Measurements from ENCODE around the gene THBS4.

THBS4 gene

DNA sequence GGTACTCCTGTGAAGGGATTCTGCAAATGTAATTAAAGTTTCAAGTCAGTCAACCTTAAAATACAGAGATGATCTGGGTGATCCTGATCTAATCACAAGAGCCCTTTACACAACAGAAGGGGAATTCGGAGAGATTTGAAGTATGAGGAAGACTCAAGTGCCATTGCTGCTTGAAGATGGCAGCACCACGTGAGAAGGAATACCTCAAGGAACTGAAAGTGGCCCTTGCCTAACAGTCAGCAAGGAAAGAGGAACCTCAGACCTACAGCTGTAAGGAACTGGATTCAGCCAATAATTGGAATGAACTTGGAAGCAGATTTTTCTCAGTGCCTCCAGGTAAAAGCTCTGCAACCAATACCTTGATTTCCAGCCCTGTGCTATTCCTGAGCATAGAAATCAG is 87.4 kb downstream of the THBS4 start:
- no peak for DNase-seq

DNA sequence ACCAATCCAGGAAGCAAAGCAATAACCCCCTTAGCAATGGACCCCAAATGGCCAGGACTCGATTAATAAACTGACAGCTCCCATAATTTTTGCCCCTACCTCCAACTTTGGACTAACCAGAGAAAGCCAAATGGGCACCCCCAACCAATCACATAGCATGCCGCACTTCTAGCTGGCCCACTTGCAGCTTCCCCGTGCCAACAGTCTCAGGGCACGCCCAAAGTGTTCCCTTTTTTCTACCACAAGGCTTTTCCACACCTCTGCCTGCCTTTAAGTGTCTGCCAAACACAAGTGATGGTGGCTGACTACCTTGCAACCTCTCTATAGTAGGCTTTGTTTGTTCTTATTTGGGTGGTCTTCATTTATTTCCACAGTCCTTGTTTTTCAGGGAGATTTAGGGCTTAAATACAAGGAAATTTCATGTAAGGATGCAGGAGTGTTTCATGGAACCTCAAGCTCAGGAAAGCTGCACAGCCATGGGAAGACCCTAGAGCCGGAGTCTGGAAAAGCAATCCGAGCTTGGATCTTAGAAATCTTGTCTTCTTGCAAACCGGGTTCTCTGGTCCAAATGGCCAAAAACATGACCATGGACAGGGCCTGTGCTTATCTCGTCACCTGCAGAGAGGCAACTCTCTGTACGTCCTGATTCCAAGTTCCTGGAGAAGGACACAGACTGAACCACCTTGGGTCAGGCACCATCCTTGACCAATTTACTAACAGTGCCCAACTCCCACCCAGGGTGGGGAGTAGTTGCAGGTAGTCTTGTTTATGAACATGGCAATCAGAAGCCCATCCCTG is 89.2 kb downstream of the THBS4 start:
- DNase-seq: no peak

DNA sequence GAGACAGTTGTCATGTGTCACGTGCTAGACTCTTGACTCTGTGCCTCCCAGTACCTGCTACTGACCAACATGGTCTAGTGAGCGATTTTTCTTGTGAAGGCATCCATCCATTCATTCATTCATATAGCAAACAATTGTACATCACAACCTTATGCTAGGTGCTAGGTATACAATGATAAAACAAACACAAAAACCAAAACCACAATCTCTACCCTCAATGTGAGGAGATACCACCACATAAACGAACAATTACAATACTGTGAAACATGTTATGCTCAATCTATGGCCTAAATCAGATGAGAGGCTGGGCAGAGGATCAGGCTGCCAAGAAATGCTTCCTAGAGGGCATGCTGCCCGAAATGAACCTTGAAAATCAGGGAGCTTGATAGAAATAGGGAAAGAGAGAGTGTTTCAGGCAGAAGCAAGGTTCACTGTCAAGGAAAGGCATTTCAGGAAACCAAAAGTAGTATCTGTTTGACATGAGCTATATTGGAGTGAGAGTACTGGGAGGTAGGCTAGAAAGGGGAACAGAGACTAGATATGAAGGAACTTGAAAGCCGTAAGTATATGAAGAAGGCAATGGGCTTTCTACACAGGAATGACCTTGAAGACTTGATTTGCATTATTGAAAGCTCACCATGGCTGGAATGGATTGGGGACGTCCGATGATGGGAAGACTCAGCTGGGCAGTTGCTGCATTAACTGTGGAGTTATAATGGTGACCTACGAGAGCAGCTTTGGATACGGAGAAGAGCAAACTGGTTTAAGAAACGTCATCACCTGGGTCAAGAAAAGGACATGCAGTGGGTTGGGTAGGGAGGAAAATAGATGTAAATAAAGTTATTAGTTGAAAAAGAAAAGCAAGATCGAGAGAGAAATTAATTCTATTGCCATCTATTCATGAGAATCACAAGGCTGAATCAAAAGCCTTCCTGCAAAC is 90.1 kb downstream of the THBS4 start:
- DNase-seq: no peak

DNA sequence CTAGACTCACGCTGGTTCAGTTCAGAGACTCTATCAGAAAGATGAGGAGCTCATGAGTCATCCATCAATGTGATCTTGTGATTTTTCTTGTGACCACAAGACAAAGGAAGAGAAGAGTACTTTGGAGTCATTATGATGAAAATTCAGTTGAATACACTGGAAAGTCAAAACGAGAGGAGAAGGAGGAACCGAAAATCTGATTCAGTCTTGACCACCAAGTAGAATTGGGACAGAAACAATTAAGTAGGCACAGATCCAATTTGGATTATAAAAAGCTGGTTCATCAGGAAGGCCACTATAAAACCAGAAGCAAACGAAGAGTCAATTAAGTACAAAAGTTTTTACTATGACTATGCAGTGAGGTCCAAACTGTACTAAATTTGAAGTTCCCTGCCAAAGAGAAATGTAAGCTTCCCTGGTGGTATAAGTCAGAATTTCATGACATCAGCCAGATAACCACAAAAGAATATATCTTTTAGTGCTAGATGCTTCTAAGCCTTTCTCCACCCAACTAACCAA is 90.9 kb downstream of the THBS4 start:
- no peak for DNase-seq

DNA sequence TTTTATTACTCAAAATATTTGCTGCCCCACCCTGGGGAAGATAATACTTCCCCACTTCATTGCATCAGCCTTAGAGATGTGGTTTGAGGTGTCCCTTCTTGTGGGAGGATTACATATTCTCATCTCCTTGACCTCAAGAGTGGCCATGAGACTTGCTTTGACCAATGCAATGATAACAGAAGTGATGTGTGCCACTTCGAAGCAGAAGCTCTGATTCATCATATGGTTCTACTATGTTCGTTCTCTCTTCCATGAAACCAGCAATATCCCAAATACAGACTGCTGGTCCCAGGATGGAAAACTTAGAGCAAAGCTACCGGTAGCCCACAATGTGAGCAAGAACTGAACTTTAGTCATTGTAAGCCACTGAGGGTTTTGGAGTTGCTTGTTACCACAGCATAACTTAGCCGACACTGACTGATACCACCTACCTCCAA is 92.0 kb downstream of the THBS4 start:
- DNase-seq: no peak

DNA sequence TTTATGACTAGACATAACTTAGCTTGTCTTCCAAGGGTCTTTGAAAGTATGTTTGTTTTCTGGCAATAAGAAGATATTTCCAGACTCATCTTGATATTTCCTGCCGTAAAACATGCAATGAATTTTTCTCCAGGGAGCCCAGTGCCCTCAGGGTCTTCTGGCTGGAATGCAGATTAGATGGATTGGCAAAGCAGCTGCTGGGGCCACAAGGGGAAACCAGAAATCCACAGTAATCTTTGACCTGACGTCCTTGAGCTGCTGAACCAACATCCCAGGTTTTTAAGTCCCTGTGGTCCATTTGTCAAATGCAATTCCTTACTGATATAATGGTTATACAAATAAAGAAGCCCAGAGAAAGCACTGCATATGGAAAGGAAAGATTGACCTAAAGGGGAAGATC is 93.0 kb downstream of the THBS4 start:
- DNase-seq: no peak

DNA sequence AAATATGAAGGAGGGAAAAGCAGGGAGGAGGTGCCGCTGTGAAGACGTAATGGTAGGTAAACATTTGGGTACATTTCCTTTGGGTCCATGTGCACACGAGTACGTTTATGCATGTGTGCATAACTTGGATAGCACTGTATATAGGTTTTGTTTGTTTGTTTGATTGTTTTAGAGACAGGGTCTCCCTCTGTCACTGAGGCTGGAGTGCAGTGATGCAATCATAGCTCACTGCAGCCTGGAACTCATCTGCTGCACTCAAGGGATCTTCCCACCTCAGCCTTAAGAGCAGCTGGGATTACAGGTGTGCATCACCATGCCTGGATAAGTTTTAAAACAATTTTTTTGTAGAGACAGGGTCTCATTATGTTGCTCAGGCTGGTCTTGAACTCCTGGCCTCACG is 94.0 kb downstream of the THBS4 start:
- no peak for DNase-seq
